Peyer's patch (tissue), 4 donors: ENCODE data around the gene MALSU1.

Source experiments
- CTCF ChIP-seq, 6 experiments: fragments of 450-650 bp in 4 of 6; fragments of 200-600 bp in 2 of 6; sonication (generic) in 1 of 6; IDR thresholded peaks; one replicate each; pipeline ENCODE4 v1.5.1; 2017 to 2019; ENCODE audit warnings: antibody characterized with exemption in 6 of 6, mild to moderate bottlenecking in 3 of 6, moderate library complexity in 1 of 6
- POLR2A ChIP-seq, 2 donors: fragments of 450-650 bp; IDR thresholded peaks; one replicate each; pipeline ENCODE4 v1.5.1; 2017; ENCODE audit warnings: antibody characterized with exemption in 2 of 2, mild to moderate bottlenecking in 2 of 2, moderate library complexity in 2 of 2

- TF ChIP-seq CTCF (IDR thresholded peaks at IDR 0.05) (no peak), POLR2A (IDR thresholded peaks at IDR 0.05) (no peak)
These were observed 32.2 kb upstream of the MALSU1 start for GRCh38 chr7:23266918-23267317.
